Vagina (tissue), 2 donors: Measurements from ENCODE around the gene SLC39A11. TPM values are rescaled to one million over a fixed set of nuclear protein-coding genes. Genes with fewer than 3 reads are reported as not detected.
"Not testable (repeated sequence)": the region's sequence is repeated elsewhere in the genome, so short reads cannot be mapped to it uniquely, and the experiment has no call there.

Experiments
- DNase-seq, 2 donors: peaks; one replicate each; pipeline ENCODE4 v3.0.0-alpha.2; 2017; ENCODE audit errors: extremely low spot score in 2 of 2
- H3K27ac ChIP-seq: fragments of 200-600 bp; sonication (generic); one replicate; pipeline ENCODE4 v1.5.1; 2019
- H3K27me3 ChIP-seq: fragments of 200-600 bp; sonication (generic); one replicate; pipeline ENCODE4 v1.5.1; 2019
- H3K36me3 ChIP-seq, 2 donors: fragments of 200-600 bp; sonication (generic); one replicate each; pipeline ENCODE4 v1.5.1; 2017 to 2019
- H3K4me1 ChIP-seq: fragments of 200-600 bp; sonication (generic); one replicate; pipeline ENCODE4 v1.5.1; 2019
- H3K4me3 ChIP-seq, 2 donors: fragments of 200-600 bp; sonication (generic); 1 replicate in 1 of 2; 2 replicates in 1 of 2; pipeline ENCODE4 v1.5.1; 2016 to 2019
- H3K9me3 ChIP-seq: fragments of 200-600 bp; sonication (generic); one replicate; pipeline ENCODE4 v1.5.1; 2019
- POLR2A ChIP-seq, 2 donors: fragments of 450-650 bp; IDR thresholded peaks; one replicate each; pipeline ENCODE4 v1.6.1; 2017; ENCODE audit warnings: antibody characterized with exemption in 2 of 2, mild to moderate bottlenecking in 2 of 2, moderate library complexity in 2 of 2
- POLR2AphosphoS5 ChIP-seq, 2 donors: sonication (generic); formaldehyde crosslinking; IDR thresholded peaks; one replicate each; pipeline ENCODE4 v1.9.0; 2017; ENCODE audit warnings: antibody characterized with exemption in 2 of 2, mild to moderate bottlenecking in 2 of 2, low read depth in 1 of 2; ENCODE audit not compliant: insufficient read depth in 1 of 2
- intact Hi-C: fragments of 100-400 bp; cut with DNase I; formaldehyde crosslinking; loops from one replicate; pipeline ENCODE4 v1.15.1; 2023
- total RNA-seq: library from RNA; depleted of rRNA; stranded (reverse); fragments of >200 nt; gene quantifications from one replicate; pipeline ENCODE4 v1.2.3, GENCODE V29; 2016
- TF ChIP-seq, protein P1 (sequence below), 3 experiments: fragments of 450-650 bp in 2 of 3; fragments of 200-600 bp in 1 of 3; sonication (generic) in 1 of 3; IDR thresholded peaks; one replicate each; pipeline ENCODE4 v1.5.1; 2017 to 2019; ENCODE audit warnings: antibody characterized with exemption in 3 of 3, mild to moderate bottlenecking in 2 of 3, moderate library complexity in 2 of 3

SLC39A11 gene
- total RNA-seq, 1 donor from 2014 or later: 22.6 TPM

DNA sequence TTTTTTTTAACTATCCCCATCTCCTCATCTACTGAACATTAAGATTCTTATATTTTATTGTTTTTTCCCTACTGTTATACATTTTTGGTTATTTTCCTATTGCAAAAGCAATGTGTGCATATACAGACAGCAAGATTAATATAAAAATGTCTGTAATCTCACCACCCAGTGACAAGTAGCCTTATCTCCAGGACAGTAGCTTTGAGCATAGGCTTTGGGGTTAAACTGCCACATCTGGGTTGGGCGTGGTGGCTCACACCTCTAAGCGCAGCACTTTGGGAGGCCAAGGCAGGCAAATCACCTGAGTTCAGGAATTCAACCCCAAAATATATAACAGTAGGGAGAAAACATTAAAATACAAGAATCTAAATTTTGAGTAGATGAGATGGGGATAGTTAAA lies 44.9 kb upstream of the SLC39A11 start:
- DNase-seq: no peak
- H3K4me1 ChIP-seq: no peaks in the 10 kb centered on the region
- intact Hi-C loops: no loop called here
- no peak overlapping the region for H3K4me3 ChIP-seq
- TF ChIP-seq POLR2A (IDR thresholded peaks at IDR 0.05): no peak
- TF ChIP-seq POLR2AphosphoS5 (IDR thresholded peaks at IDR 0.05; ENCODE audit: insufficient read depth in 1 of 2, low read depth in 1 of 2): no peak
- TF ChIP-seq, protein P1, sequence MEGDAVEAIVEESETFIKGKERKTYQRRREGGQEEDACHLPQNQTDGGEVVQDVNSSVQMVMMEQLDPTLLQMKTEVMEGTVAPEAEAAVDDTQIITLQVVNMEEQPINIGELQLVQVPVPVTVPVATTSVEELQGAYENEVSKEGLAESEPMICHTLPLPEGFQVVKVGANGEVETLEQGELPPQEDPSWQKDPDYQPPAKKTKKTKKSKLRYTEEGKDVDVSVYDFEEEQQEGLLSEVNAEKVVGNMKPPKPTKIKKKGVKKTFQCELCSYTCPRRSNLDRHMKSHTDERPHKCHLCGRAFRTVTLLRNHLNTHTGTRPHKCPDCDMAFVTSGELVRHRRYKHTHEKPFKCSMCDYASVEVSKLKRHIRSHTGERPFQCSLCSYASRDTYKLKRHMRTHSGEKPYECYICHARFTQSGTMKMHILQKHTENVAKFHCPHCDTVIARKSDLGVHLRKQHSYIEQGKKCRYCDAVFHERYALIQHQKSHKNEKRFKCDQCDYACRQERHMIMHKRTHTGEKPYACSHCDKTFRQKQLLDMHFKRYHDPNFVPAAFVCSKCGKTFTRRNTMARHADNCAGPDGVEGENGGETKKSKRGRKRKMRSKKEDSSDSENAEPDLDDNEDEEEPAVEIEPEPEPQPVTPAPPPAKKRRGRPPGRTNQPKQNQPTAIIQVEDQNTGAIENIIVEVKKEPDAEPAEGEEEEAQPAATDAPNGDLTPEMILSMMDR (IDR thresholded peaks at IDR 0.05): no peak
- no peak overlapping the region for H3K27ac ChIP-seq
- no peaks in the 10 kb centered on the region for H3K27me3 ChIP-seq
- H3K9me3 ChIP-seq: no peaks in the 10 kb centered on the region
- H3K36me3 ChIP-seq: no peaks in the 10 kb centered on the region

DNA sequence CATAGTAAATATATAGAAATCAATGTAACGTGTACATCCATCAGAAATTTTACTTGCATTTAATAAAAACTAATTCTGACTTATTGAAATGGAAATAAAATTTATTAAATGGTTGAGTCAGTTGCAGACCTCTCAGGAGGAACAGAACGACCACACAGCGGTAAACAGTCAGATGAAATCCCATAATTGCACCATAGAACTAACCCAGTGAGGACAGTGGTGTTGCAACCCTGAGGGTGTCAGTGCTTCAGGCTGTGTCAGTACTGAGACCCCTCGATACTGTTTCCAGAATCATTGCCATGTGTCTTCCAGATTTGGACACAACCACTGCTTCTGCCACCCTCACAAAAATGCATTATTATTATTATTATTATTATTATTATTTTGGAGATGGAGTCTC lies 43.3 kb upstream of the SLC39A11 start:
- no peaks in the 10 kb centered on the region for H3K9me3 ChIP-seq
- no peak overlapping the region for H3K4me3 ChIP-seq
- H3K27me3 ChIP-seq: no peaks in the 10 kb centered on the region
- DNase-seq: no peak
- H3K36me3 ChIP-seq: no peaks in the 10 kb centered on the region
- no peaks in the 10 kb centered on the region for H3K4me1 ChIP-seq
- H3K27ac ChIP-seq: no peak overlapping the region
- intact Hi-C loops: no loop called here
- TF ChIP-seq, protein P1 (IDR thresholded peaks at IDR 0.05): no peak
- no peak for TF ChIP-seq POLR2AphosphoS5 (IDR thresholded peaks at IDR 0.05; ENCODE audit: insufficient read depth in 1 of 2, low read depth in 1 of 2)
- TF ChIP-seq POLR2A (IDR thresholded peaks at IDR 0.05): no peak

GRCh38 chr17:73133911-73134649 lies 41.6 kb upstream of the SLC39A11 start:
- TF ChIP-seq, protein P1 (IDR thresholded peaks at IDR 0.05): no peak
- no peak for TF ChIP-seq POLR2A (IDR thresholded peaks at IDR 0.05)
- no peak for TF ChIP-seq POLR2AphosphoS5 (IDR thresholded peaks at IDR 0.05; ENCODE audit: insufficient read depth in 1 of 2, low read depth in 1 of 2)
- DNase-seq: no peak
- no peaks in the 10 kb centered on the region for H3K4me1 ChIP-seq
- no peaks in the 10 kb centered on the region for H3K9me3 ChIP-seq
- H3K36me3 ChIP-seq: no peaks in the 10 kb centered on the region
- intact Hi-C loops: no loop called here
- no peak overlapping the region for H3K4me3 ChIP-seq
- no peaks in the 10 kb centered on the region for H3K27me3 ChIP-seq
- H3K27ac ChIP-seq: no peak overlapping the region

- TF ChIP-seq POLR2AphosphoS5 (IDR thresholded peaks at IDR 0.05; ENCODE audit: insufficient read depth in 1 of 2, low read depth in 1 of 2): no peak
- TF ChIP-seq, protein P1 (IDR thresholded peaks at IDR 0.05): no peak
- TF ChIP-seq POLR2A (IDR thresholded peaks at IDR 0.05): no peak
- no peak overlapping the region for H3K4me3 ChIP-seq
- no peak overlapping the region for H3K27ac ChIP-seq
- H3K27me3 ChIP-seq: no peaks in the 10 kb centered on the region
- intact Hi-C loops: no loop called here
- no peak for DNase-seq
- H3K36me3 ChIP-seq: no peaks in the 10 kb centered on the region
- no peaks in the 10 kb centered on the region for H3K4me1 ChIP-seq
- no peaks in the 10 kb centered on the region for H3K9me3 ChIP-seq
These were observed 39.6 kb upstream of the SLC39A11 start for GRCh38 chr17:73132085-73132492.

DNA sequence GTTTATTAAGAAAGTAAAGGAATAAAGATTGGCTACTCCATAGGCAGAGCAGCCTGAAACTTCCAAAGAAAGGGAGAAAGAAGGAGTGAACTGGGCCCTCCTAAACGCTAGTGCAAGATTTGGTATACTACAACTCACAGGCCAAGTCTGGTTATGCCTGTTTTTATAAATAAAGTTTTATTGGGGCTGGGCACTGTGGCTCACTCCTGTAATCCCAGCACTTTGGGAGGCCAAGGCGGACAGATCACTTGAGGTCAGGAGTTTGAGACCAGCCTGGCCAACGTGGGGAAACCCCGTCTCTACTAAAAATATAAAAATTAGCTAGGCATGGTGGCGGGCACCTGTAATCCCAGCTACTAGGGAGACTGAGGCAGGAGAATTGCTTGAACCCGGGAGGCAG lies 39.0 kb upstream of the SLC39A11 start:
- H3K36me3 ChIP-seq, H3K27ac ChIP-seq, H3K4me3 ChIP-seq, H3K9me3 ChIP-seq, DNase-seq, H3K27me3 ChIP-seq, H3K4me1 ChIP-seq, intact Hi-C loops: not testable (repeated sequence)
